Measurements from ENCODE around the gene CAMSAP2.
"Not testable (repeated sequence)": the region's sequence is repeated elsewhere in the genome, so short reads cannot be mapped to it uniquely, and the experiment has no call there.

Gene CAMSAP2

DNA sequence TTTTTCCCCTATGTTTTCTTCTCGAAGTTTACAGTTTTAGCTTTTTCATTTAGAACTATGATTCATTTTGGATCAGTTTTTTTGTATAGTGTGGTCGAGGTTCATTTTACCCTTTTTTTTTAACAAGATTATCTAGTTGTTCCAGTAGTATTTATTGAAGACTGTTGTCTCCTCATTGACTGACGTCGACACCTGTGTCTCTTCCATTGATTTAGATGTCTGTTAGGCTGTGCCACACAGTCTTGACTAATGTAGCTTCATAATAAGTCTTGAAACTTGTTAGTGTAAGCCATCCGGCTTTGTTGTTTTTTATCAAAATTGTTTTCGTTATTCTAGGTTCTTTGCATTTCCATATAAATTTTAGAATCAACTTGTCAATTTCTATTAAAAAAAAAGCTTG, 45.2 kb downstream of the CAMSAP2 start:
- DNase-seq, result no peak

DNA sequence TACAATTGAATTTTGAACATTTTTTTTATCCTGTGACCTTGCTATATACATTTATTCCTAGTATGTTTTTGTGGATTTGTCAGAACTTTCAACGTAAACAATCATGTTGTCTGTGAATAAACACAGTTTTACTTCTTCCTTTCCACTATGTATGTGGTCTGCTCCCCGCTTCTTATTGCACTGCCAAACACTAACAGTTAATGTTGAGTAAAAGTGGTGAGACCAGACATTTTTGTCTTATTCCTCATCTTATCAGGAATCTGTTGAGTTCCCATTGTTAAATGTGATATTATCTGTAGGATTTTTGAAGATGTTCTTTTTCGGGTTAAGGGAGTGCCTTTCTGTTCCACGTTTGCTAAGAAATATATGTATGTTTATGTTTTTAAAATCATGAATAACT, 45.9 kb downstream of the CAMSAP2 start:
- no peak for DNase-seq

DNA sequence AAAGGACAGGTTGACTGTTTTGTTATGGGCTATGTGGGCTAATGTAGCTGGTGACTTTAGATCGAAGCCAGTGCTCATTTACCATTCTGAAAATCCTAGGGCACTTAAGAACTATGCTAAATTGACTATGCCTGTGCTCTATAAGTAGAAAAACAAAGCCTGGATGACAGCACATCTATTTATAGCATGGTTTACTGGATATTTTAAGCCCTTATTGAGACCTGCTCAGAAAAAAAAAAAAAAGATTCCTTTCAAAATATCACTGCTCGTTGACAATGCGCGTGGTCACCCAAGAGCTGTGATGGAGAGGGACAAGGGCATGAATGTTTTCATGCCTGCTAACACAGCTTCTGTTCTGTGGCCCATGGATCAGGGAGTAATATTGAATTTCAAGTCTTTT, 48.1 kb downstream of the CAMSAP2 start:
- DNase-seq, result no peak

DNA sequence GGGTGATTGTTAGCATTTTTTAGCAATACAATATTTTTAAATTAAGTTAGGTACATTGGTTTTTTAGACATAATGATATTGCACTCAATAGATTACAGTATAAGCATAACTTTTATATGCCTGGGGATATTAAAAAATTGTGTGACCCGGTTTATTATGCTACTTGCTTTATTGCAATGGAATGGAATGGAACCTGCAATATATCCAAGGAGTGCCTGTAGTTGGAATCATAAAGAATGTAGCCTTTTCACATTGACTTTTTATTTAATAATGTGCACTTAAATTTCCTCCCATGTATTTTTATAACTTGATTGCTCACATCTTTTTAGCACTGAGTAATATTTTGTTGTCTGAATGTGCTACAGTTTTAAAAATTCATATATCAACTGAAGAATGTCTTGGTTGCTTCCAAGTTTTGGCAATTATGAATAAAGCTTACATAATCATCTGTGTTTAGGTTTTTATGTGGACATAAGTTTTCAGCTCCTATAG, 49.2 kb downstream of the CAMSAP2 start:
- no peak for DNase-seq

DNA sequence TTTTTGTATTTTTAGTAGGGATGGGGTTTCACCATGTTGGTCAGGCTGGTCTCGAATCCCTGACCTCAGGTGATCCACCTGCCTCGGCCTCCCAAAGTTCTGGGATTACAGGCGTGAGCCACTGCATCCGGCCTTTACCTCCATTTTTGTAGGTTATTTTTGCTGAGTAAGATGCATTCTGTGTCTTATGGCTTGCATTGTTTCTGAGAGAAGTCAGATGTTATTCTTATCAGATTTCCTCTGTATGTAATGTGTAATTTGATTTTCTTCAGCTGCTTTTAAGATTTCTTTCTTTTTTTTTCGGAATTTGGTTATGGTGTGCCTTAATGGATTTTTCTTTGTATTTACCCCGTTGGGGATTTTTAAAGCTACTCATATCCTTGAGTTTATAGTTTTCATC, 52.3 kb downstream of the CAMSAP2 start:
- not testable (repeated sequence) for DNase-seq

DNA sequence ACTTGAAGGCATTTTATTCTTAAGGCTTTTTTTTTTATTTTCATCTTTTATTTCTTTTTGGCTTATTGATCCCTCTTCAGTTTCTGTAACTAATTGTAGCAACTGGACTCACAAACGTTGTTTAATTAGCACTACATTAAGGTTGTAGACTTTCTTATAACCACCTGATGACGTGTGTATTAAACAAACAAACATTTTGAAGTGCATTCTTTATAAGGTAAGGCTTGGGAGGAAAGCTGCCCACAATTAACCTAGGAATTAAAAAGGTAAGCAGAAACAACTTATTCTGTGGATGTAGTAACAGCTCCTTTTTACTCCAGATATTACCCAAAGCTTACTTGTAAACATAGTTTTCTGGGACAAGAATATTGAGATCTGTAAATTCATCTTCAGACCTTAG, 55.0 kb downstream of the CAMSAP2 start:
- DNase-seq, result no peak

DNA sequence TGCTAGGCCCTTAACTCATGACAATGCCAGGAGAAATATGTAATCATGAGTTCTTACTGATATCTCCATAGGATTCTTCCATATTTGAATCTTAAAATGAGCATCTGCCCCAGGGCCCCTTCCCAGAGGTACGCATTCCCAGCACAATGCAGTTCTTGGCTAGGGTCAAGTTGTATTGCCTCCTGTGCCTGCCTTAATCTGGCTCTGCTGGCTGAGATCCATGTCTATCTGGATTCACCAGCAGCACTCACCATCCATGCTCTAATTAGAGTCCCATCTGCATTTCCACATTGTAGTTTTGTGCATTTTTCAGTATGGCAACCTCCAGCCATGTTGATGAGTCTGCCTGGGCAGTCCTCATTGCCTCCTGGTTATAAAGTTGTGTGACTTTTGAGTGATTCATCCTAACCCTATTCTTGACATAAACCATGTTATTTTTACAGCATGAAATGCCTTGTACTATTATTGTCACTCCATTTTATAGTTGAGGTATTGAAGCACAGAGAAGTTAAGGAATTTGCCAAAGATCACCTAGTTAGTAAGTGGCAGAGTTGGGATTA, 55.9 kb downstream of the CAMSAP2 start:
- DNase-seq, result no peak

DNA sequence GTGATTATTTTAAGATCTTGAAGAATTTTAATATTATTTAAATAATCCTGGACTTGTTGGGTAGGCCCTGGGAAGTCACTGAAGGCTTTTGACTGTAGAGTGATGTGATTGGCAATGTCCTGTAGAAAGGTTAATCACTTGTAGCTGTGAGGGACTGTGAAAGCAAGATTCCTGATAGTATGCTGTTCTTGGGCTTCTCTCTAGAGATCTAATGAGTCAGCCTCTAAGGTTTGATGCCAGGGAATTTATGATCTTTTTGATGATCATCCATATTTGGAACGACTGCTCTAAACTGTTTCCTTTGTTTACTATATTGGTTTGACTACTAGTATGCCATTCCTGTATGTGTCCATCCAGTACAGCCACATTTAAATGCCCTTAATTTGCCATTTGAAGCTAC, 56.5 kb downstream of the CAMSAP2 start:
- DNase-seq, result no peak

DNA sequence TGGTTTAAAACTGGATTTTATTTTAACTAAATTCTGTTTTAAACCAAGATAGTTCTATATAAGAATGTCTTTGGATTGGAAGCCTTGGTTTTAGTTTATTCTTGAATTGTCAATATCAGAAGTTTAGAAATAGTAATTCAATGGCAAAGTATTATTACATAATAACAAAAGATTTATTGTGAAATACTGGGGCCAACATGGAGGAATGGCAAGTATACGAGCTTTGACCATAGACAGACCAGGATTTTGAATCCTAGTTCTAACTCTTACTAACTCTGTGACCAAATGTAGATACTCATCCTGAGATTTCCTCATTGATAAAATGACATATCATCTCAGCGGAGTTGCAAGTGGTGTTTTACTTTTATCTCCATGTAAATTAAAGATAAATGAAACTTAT, 63.3 kb downstream of the CAMSAP2 start:
- DNase-seq, result no peak

DNA sequence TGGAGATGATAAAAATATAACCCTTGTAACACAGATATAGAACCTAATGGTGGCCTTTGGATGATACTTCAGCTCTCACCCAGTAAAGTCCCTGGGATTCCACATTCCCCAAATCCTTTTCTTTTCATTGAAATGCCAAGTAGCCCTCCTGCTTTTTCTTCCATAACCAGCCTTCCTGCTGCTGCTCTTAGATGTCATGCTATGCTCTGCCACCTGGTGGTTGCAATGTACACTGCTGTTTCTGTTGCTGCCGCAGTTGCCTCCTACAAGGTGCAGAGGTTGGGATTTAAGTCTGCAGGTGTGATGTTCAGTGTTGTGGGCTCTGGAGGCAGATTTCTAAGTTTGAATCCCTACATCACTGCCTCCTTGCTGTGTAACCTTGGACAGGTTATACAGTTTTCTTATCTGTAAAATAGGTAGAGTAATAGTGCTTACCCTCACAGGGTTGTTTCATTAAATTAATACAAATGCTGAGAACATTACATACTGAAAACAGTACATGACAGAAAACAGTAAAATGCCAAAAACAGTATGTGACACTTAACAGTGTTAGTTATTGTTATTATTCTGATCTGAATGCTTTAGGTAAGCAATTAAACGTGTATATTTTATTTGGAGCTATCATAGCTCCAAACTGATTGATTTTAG, 64.3 kb downstream of the CAMSAP2 start:
- DNase-seq, result peak; percentile 19

DNA sequence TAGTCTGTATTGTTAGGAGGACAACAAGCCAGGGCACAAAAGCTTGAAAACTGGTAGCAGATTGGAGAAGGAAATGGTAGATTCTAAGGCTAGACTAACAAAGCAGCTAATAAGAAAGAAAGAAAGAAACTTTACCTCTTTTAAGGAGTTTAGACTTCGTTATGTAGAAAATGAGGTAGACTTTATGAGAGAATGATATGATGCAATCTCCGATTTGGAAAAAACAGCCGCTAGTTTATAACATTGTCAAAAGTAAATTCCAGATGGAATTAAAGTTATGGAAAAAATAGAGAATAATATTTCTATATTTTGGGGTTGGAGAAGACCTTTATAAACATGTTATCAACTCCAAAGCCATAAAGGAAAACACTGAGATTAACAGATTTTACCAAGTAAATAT, 67.0 kb downstream of the CAMSAP2 start:
- no peak for DNase-seq

DNA sequence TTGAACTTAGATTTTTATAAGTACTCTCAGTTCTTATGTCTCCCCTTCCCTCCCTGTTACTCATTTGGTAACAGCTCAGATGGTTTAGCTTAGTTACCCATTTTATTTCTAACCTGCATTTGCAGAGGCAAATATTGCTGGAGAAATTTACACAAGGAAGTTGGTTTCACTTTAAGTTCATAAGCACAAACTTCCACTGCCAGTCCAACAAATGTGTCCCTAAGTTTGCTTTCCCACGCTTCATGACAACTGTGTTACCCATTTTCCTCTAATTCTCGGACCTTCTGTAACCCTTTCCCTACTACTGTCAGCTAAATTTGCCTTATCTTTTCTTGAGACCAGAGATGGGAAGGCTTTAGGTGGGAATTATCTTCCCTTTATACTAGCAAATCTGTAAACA, 70.2 kb downstream of the CAMSAP2 start:
- DNase-seq, result no peak

DNA sequence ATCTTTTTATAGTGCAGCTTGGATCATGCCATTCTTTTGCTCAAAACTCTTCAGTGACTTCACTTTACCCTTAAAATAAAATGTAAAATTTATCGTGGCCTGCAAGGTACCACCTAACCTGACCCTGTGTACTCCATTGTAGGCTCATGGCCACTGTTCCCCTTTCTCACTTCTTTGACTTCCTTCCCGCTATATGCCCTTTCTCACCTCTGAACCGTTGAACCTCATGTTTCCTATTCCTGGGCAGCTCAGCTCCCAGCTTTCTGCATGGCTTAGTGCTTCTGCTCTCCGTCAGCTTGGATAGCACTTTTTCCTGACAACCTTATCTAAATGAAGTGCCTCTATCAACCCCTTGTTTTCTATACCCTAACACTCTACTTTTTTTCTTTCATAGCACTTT, 73.0 kb downstream of the CAMSAP2 start:
- DNase-seq, result no peak

DNA sequence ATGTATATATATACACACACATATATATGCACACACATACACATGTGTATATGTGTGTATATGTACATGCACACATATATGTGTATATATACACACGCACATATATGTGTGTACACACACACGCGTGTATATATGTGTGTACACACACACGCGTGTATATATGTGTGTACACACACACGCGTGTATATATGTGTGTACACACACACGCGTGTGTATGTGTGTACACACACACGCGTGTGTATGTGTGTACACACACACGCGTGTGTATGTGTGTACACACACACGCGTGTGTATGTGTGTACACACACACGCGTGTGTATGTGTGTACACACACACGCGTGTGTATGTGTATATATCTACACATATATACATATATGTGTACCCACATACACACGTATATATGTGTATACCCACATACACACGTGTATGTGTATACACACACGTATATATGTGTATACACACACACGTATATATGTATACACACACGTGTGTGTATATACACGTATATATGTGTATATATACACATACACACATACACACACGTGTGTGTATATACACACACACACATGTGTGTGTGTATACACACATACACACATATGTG, 78.0 kb downstream of the CAMSAP2 start:
- DNase-seq, result not testable (repeated sequence)

DNA sequence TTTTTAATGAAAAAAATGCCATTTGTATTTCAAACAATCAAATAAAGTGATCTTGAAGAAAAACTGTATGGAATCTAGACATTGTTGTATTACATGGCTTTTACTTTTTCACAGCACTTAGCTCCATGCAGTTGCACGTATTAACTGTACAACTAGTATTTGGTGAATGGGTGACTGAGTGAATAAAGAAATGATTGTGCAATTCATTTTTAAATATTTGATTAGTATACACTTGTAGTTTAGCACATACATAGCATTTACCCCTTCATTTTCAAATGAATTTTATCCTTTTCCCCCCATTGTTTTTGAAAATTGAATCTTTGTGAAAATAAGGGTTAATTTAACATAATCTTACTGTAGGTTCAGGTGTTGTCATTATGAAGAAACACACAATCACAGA, 79.6 kb downstream of the CAMSAP2 start:
- no peak for DNase-seq

DNA sequence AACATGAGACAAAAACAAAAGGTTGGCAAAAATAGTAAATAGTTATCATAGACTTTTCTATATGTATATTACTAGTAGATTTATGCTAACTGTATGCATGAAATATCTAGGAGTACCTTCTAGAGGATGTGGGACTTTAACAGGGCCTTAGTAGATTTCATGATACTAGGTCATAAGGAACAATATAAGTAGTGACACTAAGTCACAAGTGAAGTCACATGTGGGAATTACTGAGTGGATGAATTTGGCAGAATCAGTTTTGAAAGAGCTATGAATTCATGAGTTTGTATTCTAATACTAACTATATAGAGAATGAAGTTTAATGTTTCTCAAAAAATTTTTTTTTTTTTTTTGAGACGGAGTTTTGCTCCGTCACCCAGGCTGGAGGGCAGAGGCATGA, 81.0 kb downstream of the CAMSAP2 start:
- no peak for DNase-seq

DNA sequence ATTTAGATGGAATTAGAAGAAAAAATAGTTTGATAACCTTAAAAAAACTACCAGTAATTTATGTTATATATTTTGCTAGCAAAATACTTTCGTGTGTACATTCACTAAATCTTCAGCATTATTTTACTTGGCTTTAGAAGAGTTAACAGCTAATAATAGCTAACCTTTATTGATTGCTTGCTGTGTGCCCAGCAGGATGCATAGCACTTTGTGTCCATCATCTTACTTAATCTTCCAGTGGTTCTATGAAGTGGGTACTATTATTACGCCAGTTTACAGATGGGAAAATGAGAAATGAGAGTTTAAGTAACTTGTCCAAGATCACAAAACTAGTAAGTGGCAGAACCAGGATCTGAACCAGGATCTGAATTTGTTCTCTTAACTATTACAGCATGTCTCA, 92.4 kb downstream of the CAMSAP2 start:
- DNase-seq, result no peak

DNA sequence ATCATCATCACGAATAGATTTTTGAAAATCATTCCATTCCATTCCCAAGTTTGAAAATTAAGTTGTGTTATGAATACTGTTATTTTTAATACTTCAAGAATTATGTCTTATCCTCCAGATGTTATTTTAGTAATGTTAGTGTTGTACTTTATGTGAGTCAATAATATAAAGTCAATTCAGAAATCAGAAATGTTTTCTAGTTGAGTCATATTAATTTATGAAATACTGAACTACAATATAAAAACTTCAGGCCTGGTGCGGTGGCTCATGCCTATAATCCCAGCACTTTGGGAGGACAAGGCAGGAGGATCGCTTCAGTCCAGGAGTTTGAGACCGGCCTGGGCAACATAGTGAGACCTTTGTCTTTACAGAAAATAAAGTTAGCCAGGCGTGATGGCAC, 95.7 kb downstream of the CAMSAP2 start:
- no peak for DNase-seq

DNA sequence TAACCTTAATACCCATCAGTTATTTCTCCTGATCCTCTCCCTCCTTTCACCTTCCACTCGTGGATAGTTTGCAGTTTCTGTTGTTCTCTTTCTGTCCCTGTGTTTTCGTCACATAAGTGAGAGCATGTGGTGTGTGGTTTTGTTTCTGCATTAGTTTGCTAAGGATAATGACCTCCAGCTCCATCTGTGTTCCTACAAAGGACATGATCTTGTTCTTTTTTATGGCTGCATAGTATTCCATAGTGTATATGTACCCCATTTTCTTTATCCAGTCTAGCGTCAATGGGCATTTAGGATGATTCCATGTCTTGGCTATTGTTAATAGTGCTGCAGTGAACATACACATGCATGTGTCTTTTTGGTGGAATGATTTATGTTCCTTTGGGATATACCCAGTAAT, 97.5 kb downstream of the CAMSAP2 start:
- DNase-seq, result no peak

DNA sequence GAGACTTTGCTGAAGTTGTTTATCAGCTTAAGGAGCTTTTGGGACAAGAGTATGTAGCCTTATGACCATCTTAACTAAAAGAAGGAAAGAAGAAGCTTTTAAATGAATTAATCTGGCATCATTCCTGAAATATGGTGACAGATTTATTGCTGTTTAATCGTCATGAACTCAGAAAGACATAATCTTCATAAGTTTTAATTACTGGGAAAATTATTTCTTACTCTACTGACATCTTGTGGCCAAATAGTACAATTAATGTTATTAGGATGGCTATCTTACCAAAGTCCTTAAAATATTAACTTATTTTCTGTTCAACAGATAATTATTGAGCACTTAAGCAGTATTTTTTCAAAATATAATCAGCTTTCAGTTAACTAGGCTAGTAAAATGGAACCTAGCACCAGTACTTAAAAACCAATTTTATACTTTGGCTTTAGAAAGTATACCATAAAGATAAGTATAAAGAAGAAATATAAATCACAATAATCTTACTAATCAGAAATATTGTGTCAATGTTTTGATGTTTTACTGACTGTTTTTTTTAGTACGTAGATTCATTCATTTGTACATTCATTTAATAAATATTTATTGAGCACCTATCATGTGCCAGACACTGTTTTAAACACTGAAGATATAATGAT, 99.4 kb downstream of the CAMSAP2 start:
- no peak for DNase-seq

DNA sequence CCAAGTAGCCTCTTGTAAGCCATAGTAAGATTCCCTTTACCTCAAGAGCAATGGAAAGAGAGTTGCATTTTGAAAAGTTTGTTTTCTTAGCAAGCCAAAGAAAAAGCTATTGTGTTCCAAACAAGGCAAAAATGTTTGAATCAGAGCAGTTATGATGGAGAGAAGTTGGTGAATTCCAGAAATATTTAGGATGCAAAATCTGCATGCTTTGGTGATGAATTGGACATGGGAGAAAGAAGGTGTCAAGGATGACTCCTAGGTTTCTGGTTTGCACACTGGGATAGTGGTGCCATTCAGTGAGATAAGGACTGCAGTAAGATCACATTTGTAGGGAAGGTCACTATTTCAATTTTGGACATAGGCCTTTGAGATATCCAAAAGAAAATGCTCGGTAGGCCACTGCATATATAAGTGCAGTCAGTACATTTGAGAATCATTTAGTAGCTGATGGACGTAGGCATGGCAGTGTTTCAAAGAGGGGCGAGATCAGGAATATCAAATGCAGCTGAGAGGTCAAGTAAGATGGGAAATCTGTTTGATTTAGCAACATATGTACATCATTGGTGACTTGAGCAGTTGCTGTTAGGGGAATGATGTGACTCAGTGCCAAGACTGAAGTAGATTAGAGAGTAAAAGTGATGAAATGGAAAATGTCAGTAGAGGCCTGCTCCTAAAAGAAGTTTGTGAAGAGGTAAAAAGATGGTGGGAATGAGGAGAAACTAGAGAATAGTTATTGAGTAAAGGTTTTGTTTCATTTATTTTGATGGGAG, 100.2 kb downstream of the CAMSAP2 start:
- DNase-seq, result no peak

DNA sequence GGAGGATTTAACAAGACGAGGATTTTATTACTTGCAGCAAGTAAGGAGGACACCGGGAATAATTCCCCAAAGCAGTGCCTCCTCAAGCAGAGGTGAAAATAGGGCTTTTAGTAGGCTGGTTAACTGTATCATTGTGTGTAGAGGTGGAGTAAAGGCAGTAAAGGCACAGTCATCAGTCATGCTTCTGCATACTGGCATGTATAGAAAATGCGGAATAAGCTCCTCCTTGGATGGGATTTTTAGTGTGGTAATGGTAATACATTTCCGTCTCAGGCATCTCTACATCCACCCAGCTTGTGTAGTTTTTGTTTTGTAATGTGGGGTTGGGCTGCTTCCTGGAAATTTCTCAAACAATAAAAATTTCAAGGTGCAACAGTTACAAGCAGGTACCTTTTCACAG, 106.7 kb downstream of the CAMSAP2 start:
- DNase-seq, result no peak

DNA sequence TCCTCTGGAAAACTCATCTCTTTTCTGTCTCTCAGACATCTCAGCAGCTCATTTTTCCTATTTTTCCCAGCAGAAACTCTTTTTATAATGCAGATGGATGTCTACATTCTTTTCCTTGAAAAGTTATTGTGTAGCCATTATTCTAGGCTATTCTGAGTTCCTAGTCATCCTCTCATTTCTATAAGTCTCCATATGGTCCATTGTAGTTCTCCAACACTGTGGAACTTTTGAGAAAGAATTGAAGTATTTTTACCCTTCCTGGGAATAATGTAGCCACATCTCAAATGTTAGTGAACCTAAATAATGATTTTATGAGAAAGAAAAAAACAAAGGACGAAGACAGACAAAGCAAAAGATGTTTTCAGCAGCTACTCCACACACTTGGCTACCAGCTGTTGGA, 107.7 kb downstream of the CAMSAP2 start:
- no peak for DNase-seq

DNA sequence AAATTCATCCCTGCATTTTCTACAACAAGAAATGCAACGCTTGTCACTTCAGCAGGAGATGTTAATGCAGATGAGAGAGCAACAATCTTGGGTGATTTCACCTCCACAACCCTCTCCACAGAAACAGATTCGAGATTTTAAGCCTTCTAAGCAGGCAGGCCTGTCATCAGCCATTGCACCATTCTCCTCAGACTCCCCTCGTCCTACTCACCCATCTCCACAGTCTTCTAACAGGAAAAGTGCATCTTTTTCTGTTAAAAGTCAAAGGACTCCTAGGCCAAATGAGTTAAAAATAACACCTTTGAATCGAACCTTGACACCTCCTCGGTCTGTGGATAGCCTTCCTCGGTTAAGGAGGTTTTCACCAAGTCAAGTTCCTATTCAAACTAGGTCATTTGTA, 110.7 kb downstream of the CAMSAP2 start:
- DNase-seq, result no peak
